ENCODE measurements around the gene HCN1.

HCN1 gene

DNA sequence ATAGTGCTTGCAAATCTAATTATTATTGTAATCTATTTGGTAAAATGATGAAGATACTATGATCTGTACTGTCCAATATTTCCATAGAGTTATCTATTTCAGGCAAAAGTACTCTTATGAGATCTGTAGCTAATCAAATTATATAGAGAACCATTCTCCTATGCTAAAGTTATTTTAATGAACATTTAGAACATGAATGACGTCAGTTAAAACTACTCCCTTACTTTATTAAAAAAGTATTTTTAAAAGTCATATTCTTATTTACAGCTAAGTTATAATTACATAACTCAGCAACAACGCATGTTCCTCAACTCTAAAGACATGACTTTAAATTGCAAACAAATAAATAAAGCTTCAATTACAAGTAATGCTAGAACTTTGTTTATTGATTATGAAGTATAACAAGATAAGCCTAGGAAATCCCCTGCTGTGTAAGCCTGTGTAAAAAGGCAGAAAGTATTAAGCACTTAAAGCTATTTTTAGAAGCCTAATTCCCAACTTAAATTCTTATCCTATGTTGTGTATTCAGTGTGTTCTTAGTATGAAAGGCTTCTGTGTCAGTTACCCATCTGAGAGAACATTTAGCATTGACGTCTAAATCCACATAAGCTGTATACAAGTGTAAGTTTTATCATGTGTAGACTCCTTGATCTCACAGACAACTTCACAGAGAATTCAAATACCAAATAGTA lies 285.7 kb downstream of the HCN1 start:
- TF ChIP-seq, protein P1, sequence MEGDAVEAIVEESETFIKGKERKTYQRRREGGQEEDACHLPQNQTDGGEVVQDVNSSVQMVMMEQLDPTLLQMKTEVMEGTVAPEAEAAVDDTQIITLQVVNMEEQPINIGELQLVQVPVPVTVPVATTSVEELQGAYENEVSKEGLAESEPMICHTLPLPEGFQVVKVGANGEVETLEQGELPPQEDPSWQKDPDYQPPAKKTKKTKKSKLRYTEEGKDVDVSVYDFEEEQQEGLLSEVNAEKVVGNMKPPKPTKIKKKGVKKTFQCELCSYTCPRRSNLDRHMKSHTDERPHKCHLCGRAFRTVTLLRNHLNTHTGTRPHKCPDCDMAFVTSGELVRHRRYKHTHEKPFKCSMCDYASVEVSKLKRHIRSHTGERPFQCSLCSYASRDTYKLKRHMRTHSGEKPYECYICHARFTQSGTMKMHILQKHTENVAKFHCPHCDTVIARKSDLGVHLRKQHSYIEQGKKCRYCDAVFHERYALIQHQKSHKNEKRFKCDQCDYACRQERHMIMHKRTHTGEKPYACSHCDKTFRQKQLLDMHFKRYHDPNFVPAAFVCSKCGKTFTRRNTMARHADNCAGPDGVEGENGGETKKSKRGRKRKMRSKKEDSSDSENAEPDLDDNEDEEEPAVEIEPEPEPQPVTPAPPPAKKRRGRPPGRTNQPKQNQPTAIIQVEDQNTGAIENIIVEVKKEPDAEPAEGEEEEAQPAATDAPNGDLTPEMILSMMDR (IDR thresholded peaks at IDR 0.05; ENCODE audit: borderline replicate concordance, insufficient read depth, low read depth, low read length): no peak
- no peak overlapping the region for H3K4me3 ChIP-seq (ENCODE audit: low read depth, low read length)

DNA sequence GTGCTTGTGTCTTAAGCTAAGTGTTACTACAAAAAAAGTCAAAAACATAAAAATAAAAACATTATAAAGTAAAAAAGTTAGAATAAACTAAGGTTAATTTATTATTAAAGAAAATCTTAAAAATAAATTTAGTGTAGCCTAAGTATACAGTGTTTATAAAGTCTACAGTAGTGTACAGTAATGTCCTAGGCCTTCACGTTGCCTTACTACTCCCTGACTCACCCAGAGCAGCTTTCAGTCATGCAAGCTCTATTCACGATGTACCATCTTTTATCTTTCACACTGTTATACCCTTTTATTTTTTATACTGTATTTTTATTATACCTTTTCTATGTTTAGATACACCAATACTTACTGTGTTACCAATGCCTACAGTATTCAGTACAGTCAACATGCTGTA lies 288.1 kb downstream of the HCN1 start:
- no peak overlapping the region for H3K4me3 ChIP-seq (ENCODE audit: low read depth, low read length)
- TF ChIP-seq, protein P1 (IDR thresholded peaks at IDR 0.05; ENCODE audit: borderline replicate concordance, insufficient read depth, low read depth, low read length): no peak

DNA sequence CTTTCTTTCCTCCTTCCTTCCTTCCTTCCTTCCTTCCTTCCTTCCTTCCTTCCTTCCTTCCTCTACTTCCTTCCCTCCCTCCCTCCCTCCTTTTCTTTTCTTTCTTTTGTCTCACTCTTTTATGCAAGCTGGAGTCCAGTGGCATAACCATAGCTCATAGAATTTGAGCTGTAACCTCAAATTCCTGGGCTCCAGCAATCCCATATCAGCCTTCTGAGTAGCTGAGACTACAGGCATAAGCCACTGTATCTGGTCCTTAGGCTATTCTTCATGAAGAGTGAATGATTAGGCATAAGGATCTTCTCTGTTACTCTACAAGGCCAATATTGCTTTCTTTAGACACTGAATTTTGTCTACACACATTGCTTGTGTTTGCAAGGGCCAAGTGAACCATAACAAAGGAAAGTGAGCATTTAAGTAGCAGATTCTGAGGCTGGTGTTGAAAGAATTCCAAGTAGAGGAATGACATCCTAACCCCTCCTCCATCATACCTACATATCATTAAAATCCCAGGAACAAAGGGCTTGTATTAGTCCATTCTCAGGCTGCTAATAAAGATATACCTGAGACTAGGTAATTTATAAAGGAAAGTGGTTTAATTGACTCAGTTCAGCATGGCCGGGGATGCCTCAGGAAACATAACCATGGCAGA lies 293.2 kb downstream of the HCN1 start:
- no peak overlapping the region for H3K4me3 ChIP-seq (ENCODE audit: low read depth, low read length)
- TF ChIP-seq, protein P1 (IDR thresholded peaks at IDR 0.05; ENCODE audit: borderline replicate concordance, insufficient read depth, low read depth, low read length): no peak

DNA sequence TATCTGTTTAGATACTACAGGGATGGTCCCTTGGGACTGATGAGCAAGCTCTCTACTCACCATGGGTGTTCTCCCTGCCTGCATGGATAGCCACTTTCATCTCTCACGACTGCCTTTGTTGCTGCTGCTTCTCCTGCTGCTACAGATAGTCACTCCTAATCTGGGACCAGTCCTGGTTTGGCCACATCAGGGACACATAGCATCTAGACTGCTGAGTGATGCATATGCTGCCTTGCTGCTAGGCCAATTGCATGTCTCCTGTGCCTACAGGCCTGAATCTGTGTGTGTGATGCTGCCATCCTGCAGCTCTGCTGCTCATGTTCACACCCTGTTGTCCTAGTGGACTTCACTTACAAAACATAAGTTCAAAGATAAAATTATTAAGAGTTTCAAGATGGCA lies 297.1 kb downstream of the HCN1 start:
- TF ChIP-seq, protein P1 (IDR thresholded peaks at IDR 0.05; ENCODE audit: borderline replicate concordance, insufficient read depth, low read depth, low read length): no peak
- H3K4me3 ChIP-seq (ENCODE audit: low read depth, low read length): no peak overlapping the region

DNA sequence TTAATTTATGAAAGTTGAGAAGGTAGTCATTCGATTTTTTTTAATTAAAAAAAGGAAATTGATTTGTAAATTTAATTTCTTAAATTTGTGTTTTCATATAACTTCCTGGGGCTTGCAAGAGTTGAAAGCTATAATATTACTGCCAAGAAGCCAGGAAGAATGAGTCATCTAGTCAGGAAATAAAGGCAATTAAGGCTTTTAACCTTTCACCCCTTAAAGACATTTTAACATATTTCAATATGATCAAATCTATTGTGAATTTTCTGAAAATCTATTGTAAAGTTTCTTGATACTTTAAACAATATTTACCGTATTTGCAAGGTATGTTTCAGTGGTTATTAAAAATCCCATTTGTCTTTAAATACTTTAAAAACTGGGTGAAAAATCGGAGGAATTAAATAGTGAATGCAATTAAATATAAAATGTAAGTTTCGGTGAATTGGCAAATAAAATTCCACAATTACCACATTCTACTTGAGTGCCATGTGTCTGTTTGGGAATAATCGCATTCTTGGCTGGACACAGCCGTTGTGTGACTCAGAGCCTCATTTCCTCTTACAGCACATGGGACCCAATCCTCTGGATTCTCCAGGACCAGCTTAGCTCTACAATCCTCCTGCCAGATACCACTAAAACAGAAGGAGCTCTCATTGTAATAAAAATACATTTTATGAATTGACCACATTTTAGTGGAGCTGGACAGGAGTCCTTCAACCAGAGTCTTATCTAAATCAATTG lies 310.7 kb downstream of the HCN1 start:
- no peak overlapping the region for H3K4me3 ChIP-seq (ENCODE audit: low read depth, low read length)
- TF ChIP-seq, protein P1 (IDR thresholded peaks at IDR 0.05; ENCODE audit: borderline replicate concordance, insufficient read depth, low read depth, low read length): no peak

DNA sequence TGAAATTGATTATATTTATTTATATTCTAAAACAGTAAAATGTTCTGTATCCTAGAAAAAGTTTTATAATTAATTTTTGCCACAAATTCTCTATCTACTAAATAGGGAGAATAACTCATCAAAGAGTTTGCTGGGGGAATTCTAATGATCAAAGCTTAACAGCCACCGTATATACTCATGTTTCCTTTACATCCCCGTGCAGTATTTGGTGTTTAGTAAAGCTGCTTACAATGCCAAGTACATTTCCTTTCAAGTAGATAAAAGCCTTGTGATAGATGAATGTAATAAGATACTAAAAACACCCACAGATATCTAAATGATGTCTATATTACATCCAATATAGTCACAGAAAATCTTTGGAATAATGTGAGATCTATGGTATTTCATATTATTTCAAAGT lies 312.2 kb downstream of the HCN1 start:
- TF ChIP-seq, protein P1 (IDR thresholded peaks at IDR 0.05; ENCODE audit: borderline replicate concordance, insufficient read depth, low read depth, low read length): no peak
- H3K4me3 ChIP-seq (ENCODE audit: low read depth, low read length): no peak overlapping the region
